ENCODE results near the gene CTCF. TPM values are rescaled to one million over a fixed set of nuclear protein-coding genes. Genes with fewer than 3 reads are reported as not detected.

Gene CTCF
- total and polyA plus RNA-seq, 12 donors, result 11.9 to 31.0 (median 23.8) TPM

GRCh38 chr16:67651039-67651438 is 88.7 kb downstream of the CTCF start:
- no peak overlapping the region for H3K27ac ChIP-seq
- H3K4me1 ChIP-seq, result peaks cover 3 to 29% (median 15%) of the 10 kb centered on the region in 9 donors
- WGBS, 2 donors, result 86 to 92% methylated on average over 7 of the region's 7 CpGs
- no peaks in the 10 kb centered on the region for H3K36me3 ChIP-seq
- no peak overlapping the region for H3K4me3 ChIP-seq
- ATAC-seq, result no peak
- H3K9me3 ChIP-seq, result no peaks in the 10 kb centered on the region
- TF ChIP-seq CTCF (IDR thresholded peaks at IDR 0.05), result no peak
- no peak for DNase-seq
- H3K27me3 ChIP-seq, result peaks cover 15 to 99% (median 90%) of the 10 kb centered on the region in 7 donors
- intact Hi-C loops (cut with DNase I), result loop anchor here in 2 of 10 donors (5.0 to 10.0 kb wide), 2 partner anchors 86 to 89 kb away; partner anchors contain the start of gene CTCF (in 2 of the 2)

GRCh38 chr16:67651847-67652246 is 89.5 kb downstream of the CTCF start:
- no peak for TF ChIP-seq CTCF (IDR thresholded peaks at IDR 0.05)
- H3K27ac ChIP-seq, result no peak overlapping the region
- H3K4me1 ChIP-seq, result peaks cover 3 to 29% (median 15%) of the 10 kb centered on the region in 9 donors
- ATAC-seq (no peak), DNase-seq (no peak)
- WGBS, 2 donors, result 85 to 88% methylated on average over 4 of the region's 4 CpGs
- intact Hi-C loops (cut with DNase I), result loop anchor here in 2 of 10 donors (5.0 to 10.0 kb wide), 2 partner anchors 87 to 90 kb away; partner anchors contain the start of gene CTCF (in 2 of the 2)
- H3K36me3 ChIP-seq, result peaks cover 0 to 3% (median 0%) of the 10 kb centered on the region in 9 donors
- H3K27me3 ChIP-seq, result peaks cover 15 to 93% (median 83%) of the 10 kb centered on the region in 7 donors
- H3K9me3 ChIP-seq, result no peaks in the 10 kb centered on the region
- no peak overlapping the region for H3K4me3 ChIP-seq

- H3K27ac ChIP-seq, result no peak overlapping the region
- ATAC-seq (peak in 2 of 8 donors; percentile 8 to 30), DNase-seq (peak in 1 of 2 donors; percentile 16)
- no peak for TF ChIP-seq CTCF (IDR thresholded peaks at IDR 0.05)
- peak overlapping the region in 9 of 10 donors; percentile 28 to 51 (median 39) for H3K4me3 ChIP-seq
- H3K27me3 ChIP-seq, result peaks cover 15 to 85% (median 75%) of the 10 kb centered on the region in 7 donors
- intact Hi-C loops (cut with DNase I), result loop anchor here in 2 of 10 donors (5.0 to 10.0 kb wide), 2 partner anchors 88 to 90 kb away; partner anchors contain the start of gene CTCF (in 2 of the 2)
- H3K36me3 ChIP-seq, result peaks cover 0 to 10% (median 0%) of the 10 kb centered on the region in 9 donors
- H3K4me1 ChIP-seq, result peaks cover 3 to 29% (median 15%) of the 10 kb centered on the region in 9 donors
- H3K9me3 ChIP-seq, result no peaks in the 10 kb centered on the region
- 7 to 13% methylated on average over 32 to 59 of the region's 59 CpGs for WGBS, 2 donors
Measured at GRCh38 chr16:67652578-67653127, 90.3 kb downstream of the CTCF start.

GRCh38 chr16:67653128-67653788 is 90.9 kb downstream of the CTCF start:
- TF ChIP-seq CTCF (IDR thresholded peaks at IDR 0.05), result peak in 3 of 9 donors; percentile 10 to 31 (median 16)
- peaks cover 10 to 79% (median 69%) of the 10 kb centered on the region in 7 donors for H3K27me3 ChIP-seq
- peaks cover 0 to 14% (median 0%) of the 10 kb centered on the region in 9 donors for H3K36me3 ChIP-seq
- H3K27ac ChIP-seq, result no peak overlapping the region
- intact Hi-C loops (cut with DNase I), result loop anchor here in 2 of 10 donors (5.0 to 10.0 kb wide), 2 partner anchors 88 to 91 kb away; partner anchors contain the start of gene CTCF (in 2 of the 2)
- H3K4me3 ChIP-seq, result peak overlapping the region; percentile 9 to 51 (median 38)
- peak in 1 of 8 donors; percentile 14 for ATAC-seq
- WGBS, 2 donors, result 3 to 12% methylated on average over 58 to 68 of the region's 68 CpGs
- peaks cover 3 to 27% (median 12%) of the 10 kb centered on the region in 9 donors for H3K4me1 ChIP-seq
- H3K9me3 ChIP-seq, result no peaks in the 10 kb centered on the region
- peak in 1 of 2 donors; percentile 18 for DNase-seq
